NCI-H510A treated with DMSO at 0.1 percent for 48 hours (cell line): ENCODE results near the gene ABHD14A.

Experiments
- DNase-seq: peaks from one replicate; lab custom pipeline; 2025; lab: John Stamatoyannopoulos, UW

The ABHD14A gene

DNA sequence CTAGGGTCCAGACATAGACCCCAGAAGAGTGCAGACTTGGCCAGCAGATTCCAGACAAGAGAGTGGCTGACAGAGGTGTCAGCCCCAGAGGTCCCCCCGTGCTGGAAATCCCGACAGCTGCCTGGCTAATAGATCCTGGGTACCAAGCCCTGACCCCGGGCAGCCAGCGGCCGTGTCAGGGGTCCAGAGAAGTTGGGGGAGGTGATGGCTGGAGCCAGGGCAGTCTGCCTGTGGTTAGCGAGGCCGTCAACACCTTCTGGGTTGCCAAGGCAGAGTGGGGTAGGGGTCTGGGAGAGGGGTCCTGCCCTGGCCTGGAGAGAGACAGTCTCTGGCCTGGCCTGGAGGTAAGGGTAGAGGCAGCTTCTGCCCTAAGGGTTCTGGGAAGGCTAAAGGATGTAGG lies 45.9 kb downstream of the ABHD14A start:
- no peak for DNase-seq

DNA sequence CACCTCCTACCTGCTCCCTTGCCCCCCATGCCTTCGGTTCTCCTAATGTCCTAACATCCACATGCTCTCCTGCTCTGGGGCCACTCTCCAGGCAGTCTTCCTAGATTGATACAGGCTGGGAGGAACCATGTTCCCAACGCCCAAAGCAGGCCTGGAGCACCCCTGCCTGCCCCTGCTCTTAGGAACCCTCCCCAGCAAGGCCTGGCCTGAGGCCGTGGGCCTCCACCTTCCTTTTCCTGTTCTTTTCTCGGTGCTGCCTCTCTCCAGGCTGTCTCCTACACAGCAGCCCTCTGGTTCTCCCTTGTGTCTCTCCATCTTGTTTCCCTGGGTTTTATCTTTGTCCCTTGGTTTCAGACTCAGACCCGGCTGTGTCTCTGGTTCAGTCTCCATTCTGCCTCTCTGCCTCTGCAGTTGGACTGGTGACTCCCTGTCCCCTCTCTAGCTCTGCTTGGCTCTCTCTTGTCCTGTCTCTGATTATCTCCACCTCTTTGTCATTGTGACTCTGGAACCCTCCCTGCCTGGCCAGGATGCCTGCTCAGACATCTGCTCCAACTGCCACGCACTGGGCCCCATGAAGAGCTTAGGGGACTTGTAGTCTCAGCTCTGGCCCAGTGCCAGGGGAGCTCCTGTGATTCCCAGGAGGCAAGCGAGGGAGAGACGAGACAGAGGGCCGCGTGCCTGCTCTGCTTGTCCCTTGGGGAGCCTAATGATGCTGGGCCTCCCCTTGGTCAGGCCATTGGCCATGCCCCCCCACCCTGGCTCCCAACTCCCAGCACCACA lies 46.8 kb downstream of the ABHD14A start:
- DNase-seq: peak; percentile 44

DNA sequence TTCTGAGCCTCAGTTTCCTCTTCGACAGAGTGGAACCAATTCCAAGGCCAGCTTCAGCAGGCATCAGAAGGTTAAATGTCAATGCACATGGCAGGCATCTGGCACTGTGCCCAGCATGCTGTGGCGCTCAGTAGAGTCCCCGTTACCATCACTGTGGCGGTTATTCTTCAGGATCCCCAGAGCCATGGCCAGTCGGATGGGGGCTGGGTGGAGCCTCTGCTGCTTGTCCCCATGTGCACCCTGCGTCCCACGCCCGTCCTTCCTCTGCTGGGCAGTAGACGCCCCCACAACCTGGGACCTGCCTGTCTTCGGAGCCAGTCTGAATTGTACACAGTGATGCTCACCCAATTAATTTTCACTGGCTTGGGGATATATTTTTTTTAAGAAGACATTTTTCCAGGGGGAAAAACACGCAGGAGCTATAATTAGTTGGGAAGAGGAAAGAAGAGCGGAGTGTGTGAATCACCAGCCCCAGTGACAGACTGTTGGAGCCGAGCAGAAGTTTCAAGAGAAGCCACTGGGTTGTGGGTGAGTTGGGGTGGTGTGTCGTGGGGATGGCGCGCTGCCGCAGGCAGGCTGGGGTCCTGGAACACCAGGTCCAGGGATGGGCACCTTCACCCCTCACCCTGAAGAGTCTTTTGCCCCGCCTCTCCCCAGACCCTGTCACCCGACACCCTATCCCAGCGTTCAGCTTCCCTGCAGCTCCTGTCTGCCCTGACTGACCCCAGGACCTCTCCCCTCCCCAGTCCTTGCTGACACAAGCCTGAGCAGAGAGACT lies 47.6 kb downstream of the ABHD14A start:
- no peak for DNase-seq

DNA sequence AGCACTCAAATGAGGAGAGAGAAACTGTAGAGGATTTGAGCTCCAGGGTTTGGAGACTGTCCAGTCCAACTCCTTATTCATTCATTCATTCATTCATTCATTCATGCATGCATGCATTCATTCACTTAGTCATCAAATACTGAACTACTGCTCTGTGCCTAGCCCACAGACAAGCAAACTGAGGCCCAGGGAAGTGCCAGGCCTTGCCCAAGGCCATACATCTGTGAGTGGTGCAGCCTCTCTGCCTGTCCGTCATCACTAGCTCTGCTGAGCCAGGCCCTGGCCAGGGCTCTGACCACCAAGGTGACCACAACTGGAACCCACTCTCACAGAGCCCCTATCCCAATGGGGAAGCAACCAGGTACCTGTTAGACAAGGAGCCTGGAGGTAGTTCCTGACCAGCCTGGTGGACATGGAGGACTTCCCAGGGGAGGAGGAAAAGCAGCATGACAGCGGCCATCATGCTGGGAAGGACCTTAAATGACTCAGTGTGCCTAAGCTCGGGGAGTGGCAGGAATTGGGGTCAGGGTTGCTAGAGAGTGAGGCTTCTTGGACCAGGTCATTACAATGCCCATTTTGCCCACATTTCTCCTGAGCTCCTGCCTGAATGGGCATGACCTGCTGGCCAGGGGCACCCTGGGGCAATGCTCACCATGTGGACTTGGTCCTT lies 48.4 kb downstream of the ABHD14A start:
- no peak for DNase-seq

DNA sequence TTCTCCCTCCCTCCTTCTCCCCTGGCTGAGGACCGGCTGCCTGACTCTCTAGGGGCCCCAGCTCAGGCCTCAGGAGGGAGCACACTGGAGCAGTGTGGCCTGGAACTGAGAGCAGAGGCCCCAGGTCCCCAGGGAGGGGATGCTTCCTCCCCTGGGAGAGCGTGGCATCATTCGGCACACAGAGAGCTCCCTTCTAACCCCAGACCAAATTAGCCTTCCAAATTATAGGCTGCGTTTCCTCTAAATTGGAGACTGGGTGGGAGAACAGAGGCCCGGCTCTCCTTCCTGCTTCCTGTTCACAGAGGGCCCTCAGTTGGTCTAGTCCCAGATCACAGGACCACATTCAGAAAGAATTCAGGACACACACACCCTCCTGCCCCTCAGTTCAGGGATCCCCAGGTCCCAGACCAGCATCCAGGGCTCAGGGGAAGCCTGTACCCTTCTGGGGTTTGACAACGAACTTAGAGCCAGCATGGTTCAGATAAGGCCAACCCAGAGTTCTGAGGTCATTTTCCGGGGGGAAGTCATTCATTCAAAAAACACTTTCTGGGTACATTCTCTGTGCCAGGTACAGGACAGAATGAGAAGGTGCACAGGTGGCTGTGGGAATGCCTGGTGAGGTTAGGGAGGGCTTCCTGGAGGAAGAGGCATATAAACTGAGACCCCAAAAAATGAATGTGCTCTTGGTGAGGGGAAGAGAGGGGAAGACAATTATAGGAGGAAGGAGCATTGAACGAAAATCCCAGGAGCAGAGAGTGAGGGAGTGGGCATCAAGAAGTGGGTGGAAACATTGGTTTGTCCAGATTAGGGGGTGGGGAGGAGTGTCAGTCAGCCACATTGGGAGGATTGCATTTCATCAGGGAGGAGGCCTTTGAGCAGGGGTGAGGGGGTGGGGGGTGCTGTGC lies 49.2 kb downstream of the ABHD14A start:
- DNase-seq: no peak

DNA sequence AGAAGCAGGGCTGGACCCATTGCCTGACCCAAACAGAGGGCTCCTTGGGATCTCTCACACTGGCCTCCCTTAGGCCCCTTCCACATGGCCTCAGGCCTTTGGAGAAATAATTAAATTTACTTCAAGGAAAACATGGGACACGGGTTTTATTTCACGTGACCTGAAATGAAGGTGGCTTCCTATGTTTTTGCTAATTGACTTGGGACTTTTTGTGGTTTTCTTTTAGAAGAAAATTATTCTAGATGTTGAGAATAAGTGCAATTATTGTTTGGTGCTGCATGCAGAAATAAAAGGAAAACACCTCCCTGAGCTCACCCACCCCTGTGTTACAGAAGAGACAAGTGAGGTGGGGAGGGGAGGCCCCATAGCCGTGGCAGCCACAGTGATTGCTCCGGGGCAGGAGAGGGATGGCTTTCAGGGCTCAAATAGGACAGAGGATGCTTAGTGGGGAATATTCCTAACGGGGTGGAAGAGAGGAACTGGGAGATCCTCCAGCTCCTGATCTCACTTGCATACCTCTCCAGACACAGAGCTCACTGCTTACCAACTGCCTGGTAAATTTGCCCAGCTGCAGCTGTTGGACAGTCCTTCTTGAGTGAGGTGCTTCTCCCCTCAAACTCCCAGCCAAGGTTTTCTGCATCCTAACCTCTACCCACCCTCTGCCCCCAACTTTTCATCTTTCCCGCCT lies 50.0 kb downstream of the ABHD14A start:
- no peak for DNase-seq

DNA sequence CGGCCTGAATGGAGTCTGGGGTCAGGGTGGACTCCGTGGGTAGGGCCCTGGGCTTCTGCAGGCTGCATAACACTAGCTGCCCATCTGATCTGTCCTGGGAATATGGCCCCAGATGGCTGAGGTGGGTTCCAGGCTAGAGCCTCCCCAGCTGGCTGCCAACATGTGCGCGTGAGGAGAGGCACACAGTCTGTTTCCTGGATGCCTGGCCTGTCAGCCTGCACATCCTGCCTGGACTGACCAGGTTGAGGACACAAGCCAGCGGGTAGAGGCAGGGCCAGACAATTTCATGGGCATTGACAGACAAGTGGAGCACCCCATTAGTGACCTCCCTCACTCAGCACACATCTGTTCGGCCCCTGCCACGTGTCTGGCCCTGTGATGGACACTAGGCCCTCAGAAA lies 50.6 kb downstream of the ABHD14A start:
- no peak for DNase-seq

DNA sequence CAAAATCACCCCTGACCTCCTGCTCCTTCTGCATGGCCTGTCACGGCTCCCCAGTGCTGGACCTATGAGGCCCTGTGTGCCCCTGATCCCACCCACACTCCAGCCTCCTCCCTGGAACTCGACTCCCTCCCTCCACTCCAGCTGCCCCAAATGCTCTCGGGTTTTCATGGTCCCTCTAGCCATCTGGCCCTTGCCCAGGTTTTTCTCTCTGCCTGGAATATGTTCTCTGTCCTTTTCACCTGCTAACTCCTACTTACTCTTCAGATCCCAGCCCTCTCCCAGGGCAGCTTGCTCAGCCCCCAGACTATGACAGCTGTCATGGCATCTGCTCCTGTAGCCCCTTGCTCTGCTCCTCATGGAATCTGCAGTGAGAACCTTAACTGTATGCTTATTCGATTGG lies 51.2 kb downstream of the ABHD14A start:
- no peak for DNase-seq

DNA sequence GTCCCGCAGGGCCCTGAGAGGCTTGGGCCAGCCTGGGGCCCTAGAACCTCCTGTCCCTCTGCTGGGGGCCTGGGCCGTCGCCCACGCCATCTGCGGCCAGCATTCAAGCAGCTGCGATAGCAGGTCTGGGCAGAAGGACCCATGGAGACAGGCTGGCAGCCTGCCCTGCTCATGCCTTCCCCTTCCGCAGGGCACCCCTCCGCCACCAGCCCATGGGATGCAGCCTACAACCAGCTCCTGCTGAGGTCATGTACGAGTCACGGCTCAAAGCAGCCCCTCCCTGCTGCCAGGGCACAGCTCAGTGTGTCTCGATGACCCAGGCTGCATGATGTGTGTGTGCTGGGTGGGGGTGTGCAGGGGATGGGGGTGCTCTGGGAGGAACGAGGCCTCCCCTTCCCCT lies 53.7 kb downstream of the ABHD14A start:
- DNase-seq: no peak

DNA sequence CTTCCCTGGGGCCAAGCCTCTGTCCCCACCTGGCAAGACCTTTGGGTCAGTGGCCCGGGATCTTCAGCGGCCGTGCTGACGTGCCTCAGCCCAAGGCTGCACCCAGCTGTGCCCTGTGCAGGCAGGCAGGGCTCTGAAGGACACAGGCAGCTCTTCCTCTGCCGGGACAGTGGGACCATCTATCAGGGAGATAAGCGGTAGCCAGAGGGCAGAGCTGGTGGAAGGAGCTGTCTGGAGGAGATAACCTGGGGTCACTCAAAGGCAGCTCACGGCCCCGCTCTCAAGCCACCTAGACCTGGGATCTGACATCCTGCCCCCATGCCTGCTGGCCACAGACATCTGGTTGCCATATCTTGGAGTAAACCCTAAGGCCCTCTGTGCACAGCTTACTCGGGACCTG lies 54.2 kb downstream of the ABHD14A start:
- no peak for DNase-seq

DNA sequence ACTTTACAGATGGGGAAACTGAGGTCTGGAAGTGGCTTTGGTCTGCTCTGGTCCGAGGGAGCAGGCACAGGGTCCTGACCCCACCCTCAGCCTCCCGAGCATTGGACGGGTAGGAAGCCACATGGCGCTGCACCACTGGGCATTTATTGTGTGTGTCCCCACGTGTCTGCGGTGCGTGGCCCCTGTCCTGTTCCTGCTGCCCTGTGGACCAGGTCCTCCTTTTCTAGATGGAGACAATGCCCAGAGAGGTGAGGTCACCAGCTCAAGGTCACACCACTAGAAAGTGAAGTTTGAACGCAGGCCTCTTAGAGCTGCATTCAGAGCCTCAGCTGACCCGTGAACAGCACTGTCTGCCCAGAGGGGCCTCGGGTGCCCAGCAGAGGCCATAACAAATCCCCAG lies 54.7 kb downstream of the ABHD14A start:
- DNase-seq: no peak
